Karpas-422 (cell line): ENCODE measurements around the gene TLE7. TPM values are rescaled to one million over a fixed set of nuclear protein-coding genes. Genes with fewer than 3 reads are reported as not detected.
A peak's percentile ranks its signal among the peaks of the same experiment; 100 is the strongest.

Experiments
- DNase-seq: peaks from one replicate; pipeline ENCODE4 v3.0.0-alpha.2; 2015
- H2AFZ ChIP-seq: fragments of 200-600 bp; sonication (generic); 2 replicates; pipeline ENCODE4 v1.6.1; 2014; ENCODE audit warnings: antibody characterized with exemption, low read length, mixed read lengths
- H3K27ac ChIP-seq: fragments of 200-600 bp; sonication (generic); 2 replicates; pipeline ENCODE4 v1.5.1; 2014; ENCODE audit warnings: mild to moderate bottlenecking, low read length, moderate library complexity
- H3K27me3 ChIP-seq: fragments of 200-600 bp; sonication (generic); 2 replicates; pipeline ENCODE4 v1.6.1; 2014; ENCODE audit warnings: low read length, mixed read lengths
- H3K36me3 ChIP-seq: fragments of 200-600 bp; sonication (generic); 2 replicates; pipeline ENCODE4 v1.6.1; 2014; ENCODE audit warnings: low read length, mixed read lengths; ENCODE audit not compliant: insufficient read depth
- H3K4me1 ChIP-seq: fragments of 200-600 bp; sonication (generic); 2 replicates; pipeline ENCODE4 v1.6.1; 2014; ENCODE audit warnings: mild to moderate bottlenecking, low read length, mixed read lengths
- H3K4me2 ChIP-seq: fragments of 200-600 bp; sonication (generic); 2 replicates; pipeline ENCODE4 v1.6.1; 2014; ENCODE audit warnings: low read length, low read depth, mild to moderate bottlenecking; ENCODE audit not compliant: poor library complexity, severe bottlenecking
- H3K4me3 ChIP-seq: fragments of 200-600 bp; sonication (generic); 2 replicates; pipeline ENCODE4 v1.5.1; 2014; ENCODE audit warnings: mild to moderate bottlenecking, antibody characterized with exemption, low read length, mixed read lengths
- H3K79me2 ChIP-seq: fragments of 200-600 bp; sonication (generic); 2 replicates; pipeline ENCODE4 v1.6.1; 2014; ENCODE audit warnings: mild to moderate bottlenecking, low read length, mixed read lengths
- H3K9ac ChIP-seq: fragments of 200-600 bp; sonication (generic); 2 replicates; pipeline ENCODE4 v1.6.0; 2014; ENCODE audit warnings: low read length
- H3K9me2 ChIP-seq: fragments of 200-600 bp; sonication (generic), shearing (Covaris generic); replicated peaks from 2 replicates; pipeline ENCODE4 v1.6.0; 2014; ENCODE audit warnings: mild to moderate bottlenecking, low read length, moderate library complexity; ENCODE audit not compliant: insufficient read depth
- H3K9me3 ChIP-seq: fragments of 300-700, 200-600 bp; sonication (generic); 2 replicates; pipeline ENCODE4 v1.6.1; 2014; ENCODE audit warnings: low read length, mixed read lengths
- H4K20me1 ChIP-seq: fragments of 200-600 bp; sonication (generic); 2 replicates; pipeline ENCODE4 v1.6.1; 2014; ENCODE audit warnings: mild to moderate bottlenecking, antibody characterized with exemption, low read length, low read depth; ENCODE audit not compliant: insufficient read depth
- total RNA-seq: library from RNA; depleted of rRNA; stranded (reverse); fragments of >200 nt; shearing (Covaris generic); gene quantifications from 2 replicates; pipeline ENCODE4 v1.2.3, GENCODE V29; 2014; ENCODE audit warnings: low replicate concordance

The TLE7 gene
- total RNA-seq, 1 experiment from 2014 or later = not detected

DNA sequence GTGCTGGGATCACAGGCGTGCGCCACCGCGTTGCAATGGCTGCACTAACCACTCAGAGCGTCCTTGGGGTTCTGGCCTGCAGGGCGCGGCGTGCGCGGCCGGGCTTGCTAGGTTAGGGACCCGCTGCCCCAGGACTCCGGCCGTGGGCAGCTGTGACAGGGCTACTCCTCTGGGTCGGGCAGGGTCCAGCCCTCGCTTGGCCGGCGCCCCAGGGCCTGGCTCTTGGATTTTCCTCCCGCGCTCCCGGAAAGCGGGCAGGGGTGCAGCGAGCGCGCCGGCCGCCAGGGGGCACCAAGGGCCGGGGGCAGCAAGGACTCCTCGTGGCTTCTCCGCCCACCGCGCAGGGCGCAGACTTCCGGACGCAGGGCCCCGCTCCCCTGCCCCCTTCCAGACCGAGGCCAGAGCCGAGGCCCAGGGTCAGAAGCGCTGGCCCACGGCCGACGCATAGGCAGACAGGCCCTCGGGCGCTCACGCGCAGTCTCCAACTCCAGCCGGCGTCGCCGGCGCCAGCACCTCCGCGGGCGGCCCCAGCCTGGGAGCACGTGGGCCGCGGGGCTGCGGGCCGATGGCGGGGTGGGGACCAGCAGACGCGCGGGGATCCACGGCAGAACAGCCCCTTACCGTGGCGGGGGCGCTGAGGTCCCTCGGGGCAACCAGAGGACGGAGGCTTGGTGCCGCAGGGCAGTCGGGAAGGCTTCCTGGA, 355 bp downstream of the TLE7 start:
- Histone ChIP-seq H3K4me1 (no peaks in the 10 kb centered on the region), H3K36me3 (no peaks in the 10 kb centered on the region), H3K4me2 (no peak overlapping the region), H3K9me3 (no peaks in the 10 kb centered on the region; the same call in 1 of the 2 replicates), H3K79me2 (no peaks in the 10 kb centered on the region), H2AFZ (no peak overlapping the region), H3K27me3 (no peaks in the 10 kb centered on the region), H4K20me1 (no peaks in the 10 kb centered on the region), H3K9ac (no peak overlapping the region), H3K4me3 (no peak overlapping the region), H3K27ac (no peak overlapping the region), H3K9me2 (no peaks in the 10 kb centered on the region)
- DNase-seq = no peak

DNA sequence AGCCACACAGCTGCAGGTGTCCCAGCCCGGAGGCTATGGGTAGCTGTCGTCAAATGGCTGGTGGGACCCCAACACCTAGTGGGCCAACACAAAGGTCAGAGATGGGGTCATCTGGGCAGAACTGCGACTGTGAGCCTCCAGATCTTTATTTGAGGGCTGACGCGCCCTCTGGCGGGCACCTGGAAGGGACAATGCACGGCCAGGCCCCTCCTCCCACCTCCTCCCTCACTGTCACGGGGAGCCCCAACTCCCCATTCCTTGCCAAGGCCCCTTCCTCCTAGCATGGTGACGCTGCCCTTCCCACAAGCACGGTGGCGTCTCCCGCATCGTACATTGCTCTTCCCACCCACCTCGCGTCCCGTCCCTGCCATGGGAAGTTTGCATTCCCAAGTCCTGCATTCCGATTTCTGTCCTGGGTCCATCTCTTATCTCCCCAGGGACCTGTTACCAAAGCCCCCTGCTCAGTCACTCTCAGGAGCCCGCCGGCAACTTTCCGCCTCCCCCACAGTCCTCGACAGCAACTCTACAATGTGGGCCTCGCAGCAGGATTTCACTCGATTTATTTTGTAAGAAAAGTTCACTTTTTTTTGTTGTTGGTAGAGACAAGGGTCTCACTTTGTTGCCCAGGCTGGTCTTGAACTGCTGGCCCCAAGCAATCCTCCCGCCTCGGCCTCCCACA, 1.0 kb downstream of the TLE7 start:
- no peak overlapping the region for H3K4me2 ChIP-seq
- no peak overlapping the region for H3K27ac ChIP-seq
- DNase-seq = peak; percentile 67
- no peak overlapping the region for H3K9ac ChIP-seq
- H4K20me1 ChIP-seq = no peaks in the 10 kb centered on the region
- no peak overlapping the region for H2AFZ ChIP-seq
- H3K79me2 ChIP-seq = no peaks in the 10 kb centered on the region
- H3K36me3 ChIP-seq = no peaks in the 10 kb centered on the region
- no peaks in the 10 kb centered on the region for H3K9me3 ChIP-seq
- no peak overlapping the region for H3K4me3 ChIP-seq
- no peaks in the 10 kb centered on the region for H3K4me1 ChIP-seq
- no peaks in the 10 kb centered on the region for H3K27me3 ChIP-seq
- H3K9me2 ChIP-seq = no peaks in the 10 kb centered on the region

DNA sequence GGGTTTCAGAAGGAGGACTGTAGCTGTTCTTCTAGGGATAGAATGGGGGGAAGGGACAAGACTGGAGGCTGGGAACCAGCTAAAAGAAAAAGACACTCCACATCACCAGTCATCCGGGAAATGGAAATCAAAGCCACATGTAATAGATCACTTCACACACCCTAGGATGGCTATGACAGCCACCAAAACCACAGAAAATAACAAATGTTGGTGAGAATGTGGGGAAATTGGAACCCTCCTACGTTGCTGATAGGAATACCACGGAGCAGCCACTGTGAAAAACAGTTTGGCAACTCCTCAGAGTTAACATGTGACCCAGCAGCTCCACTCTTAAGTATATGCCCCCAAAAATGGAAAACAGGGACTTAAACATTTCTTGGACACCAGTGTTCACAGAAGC, 2.3 kb downstream of the TLE7 start:
- H3K4me2 ChIP-seq = no peak overlapping the region
- DNase-seq = no peak
- H3K9ac ChIP-seq = no peak overlapping the region
- H3K9me2 ChIP-seq = no peaks in the 10 kb centered on the region
- no peaks in the 10 kb centered on the region for H3K27me3 ChIP-seq
- H2AFZ ChIP-seq = no peak overlapping the region
- H3K79me2 ChIP-seq = no peaks in the 10 kb centered on the region
- H3K27ac ChIP-seq = no peak overlapping the region
- H3K36me3 ChIP-seq = no peaks in the 10 kb centered on the region
- H3K4me1 ChIP-seq = no peaks in the 10 kb centered on the region
- no peaks in the 10 kb centered on the region for H4K20me1 ChIP-seq
- H3K9me3 ChIP-seq = no peaks in the 10 kb centered on the region
- H3K4me3 ChIP-seq = no peak overlapping the region

DNA sequence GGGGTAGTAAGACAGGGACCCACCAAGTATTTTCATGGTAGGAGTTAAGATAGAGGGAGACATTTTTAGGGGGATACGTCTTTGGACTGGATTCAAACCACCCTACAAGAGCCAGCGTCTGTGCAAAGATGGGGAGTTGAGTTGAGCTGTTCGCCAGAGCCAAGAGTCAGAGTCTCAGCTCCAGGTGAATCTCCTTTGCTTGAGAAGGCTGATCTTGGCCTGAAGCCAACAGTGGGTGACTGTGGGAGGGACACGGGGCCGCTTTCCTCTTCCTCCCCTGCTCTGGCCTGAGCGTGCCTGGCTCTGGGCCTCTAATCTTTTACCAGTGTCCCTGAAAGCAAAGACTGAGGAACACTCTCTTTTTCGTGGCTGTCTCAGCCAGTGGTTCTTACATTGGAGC, 5.4 kb downstream of the TLE7 start:
- no peaks in the 10 kb centered on the region for H3K36me3 ChIP-seq
- no peaks in the 10 kb centered on the region for H4K20me1 ChIP-seq
- H3K9me2 ChIP-seq = no peaks in the 10 kb centered on the region
- no peak overlapping the region for H3K4me3 ChIP-seq
- no peak overlapping the region for H3K4me2 ChIP-seq
- H3K4me1 ChIP-seq = no peaks in the 10 kb centered on the region
- no peaks in the 10 kb centered on the region for H3K9me3 ChIP-seq
- no peaks in the 10 kb centered on the region for H3K27me3 ChIP-seq
- DNase-seq = no peak
- H3K79me2 ChIP-seq = no peaks in the 10 kb centered on the region
- H3K27ac ChIP-seq = no peak overlapping the region
- no peak overlapping the region for H3K9ac ChIP-seq
- H2AFZ ChIP-seq = no peak overlapping the region

DNA sequence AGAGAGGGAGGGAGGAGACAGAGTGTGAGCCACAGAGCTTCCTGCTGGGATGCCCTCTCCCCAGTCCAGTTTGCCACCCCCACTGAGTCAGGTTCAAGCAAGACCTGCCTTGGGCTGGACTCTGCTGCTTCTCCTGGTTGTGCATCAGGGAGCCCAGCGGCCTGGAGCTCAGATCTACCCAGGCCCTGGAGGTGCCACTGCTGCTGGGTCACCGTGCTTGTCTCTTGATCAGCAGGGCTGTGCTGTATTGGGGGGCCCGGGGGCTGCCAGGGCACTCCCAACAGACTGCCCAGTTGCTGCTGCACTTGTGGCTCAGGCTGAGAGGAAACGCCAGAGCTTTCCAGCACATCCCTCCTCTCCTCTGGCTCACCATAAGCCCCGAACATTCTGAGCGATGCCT, 8.9 kb downstream of the TLE7 start:
- H3K9ac ChIP-seq = no peak overlapping the region
- H2AFZ ChIP-seq = no peak overlapping the region
- no peaks in the 10 kb centered on the region; the same call in 1 of the 2 replicates for H3K27me3 ChIP-seq
- no peak overlapping the region for H3K27ac ChIP-seq
- H3K4me1 ChIP-seq = no peaks in the 10 kb centered on the region
- no peaks in the 10 kb centered on the region for H4K20me1 ChIP-seq
- H3K79me2 ChIP-seq = no peaks in the 10 kb centered on the region
- no peak for DNase-seq
- no peaks in the 10 kb centered on the region for H3K9me2 ChIP-seq
- no peaks in the 10 kb centered on the region for H3K36me3 ChIP-seq
- no peak overlapping the region for H3K4me3 ChIP-seq
- H3K4me2 ChIP-seq = no peak overlapping the region
- H3K9me3 ChIP-seq = no peaks in the 10 kb centered on the region

DNA sequence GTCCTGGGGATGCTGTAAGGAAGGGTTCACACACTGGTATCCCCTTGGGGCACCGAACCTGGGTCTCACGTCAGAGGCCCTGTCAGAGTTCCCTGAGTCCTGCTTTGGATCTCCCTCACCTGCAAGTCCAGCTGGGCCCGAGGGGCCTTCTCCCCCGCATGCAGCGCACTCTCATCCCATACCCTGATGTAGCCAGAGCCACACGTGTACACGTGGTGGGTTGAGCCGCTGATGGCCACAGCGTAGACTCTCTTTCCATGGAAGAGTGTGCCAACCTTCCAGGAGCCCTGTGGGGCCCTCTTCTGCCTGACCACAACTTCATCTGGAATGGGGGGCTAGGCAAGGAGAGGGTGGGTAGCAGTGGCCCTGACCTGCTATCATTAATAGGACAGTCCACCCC, 9.9 kb downstream of the TLE7 start:
- no peak overlapping the region for H3K4me2 ChIP-seq
- no peak overlapping the region for H3K9ac ChIP-seq
- no peaks in the 10 kb centered on the region for H3K9me2 ChIP-seq
- no peak overlapping the region for H3K4me3 ChIP-seq
- no peak overlapping the region for H2AFZ ChIP-seq
- no peaks in the 10 kb centered on the region for H3K36me3 ChIP-seq
- H3K27me3 ChIP-seq = no peaks in the 10 kb centered on the region; the same call in 1 of the 2 replicates
- H3K79me2 ChIP-seq = no peaks in the 10 kb centered on the region
- no peak overlapping the region for H3K27ac ChIP-seq
- no peaks in the 10 kb centered on the region for H4K20me1 ChIP-seq
- H3K9me3 ChIP-seq = no peaks in the 10 kb centered on the region
- H3K4me1 ChIP-seq = no peaks in the 10 kb centered on the region
- no peak for DNase-seq

DNA sequence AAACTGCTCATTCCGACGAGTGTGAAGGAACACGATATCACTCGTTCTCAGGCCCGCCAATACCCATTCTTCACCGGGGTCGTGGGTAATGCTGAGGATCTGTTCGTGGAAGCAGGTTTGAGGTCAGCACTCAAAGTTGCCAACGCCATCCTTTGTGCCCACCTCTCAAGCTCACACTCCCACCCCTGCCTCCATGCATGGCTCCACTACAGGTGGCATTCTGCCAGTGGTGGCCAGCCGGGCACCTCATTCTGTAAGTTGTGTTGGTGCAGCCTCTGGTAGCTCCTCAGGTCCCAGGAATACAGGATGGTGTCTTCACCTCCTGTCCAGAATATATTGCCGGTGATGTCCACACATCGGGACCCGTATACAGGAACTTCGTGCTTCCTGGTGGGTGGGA, 10.7 kb downstream of the TLE7 start:
- no peak overlapping the region for H3K9ac ChIP-seq
- no peaks in the 10 kb centered on the region for H4K20me1 ChIP-seq
- no peaks in the 10 kb centered on the region for H3K79me2 ChIP-seq
- H3K4me2 ChIP-seq = no peak overlapping the region
- H3K27me3 ChIP-seq = no peaks in the 10 kb centered on the region; the same call in 1 of the 2 replicates
- H3K36me3 ChIP-seq = no peaks in the 10 kb centered on the region
- H3K9me3 ChIP-seq = no peaks in the 10 kb centered on the region
- no peak overlapping the region for H3K27ac ChIP-seq
- no peaks in the 10 kb centered on the region for H3K4me1 ChIP-seq
- H2AFZ ChIP-seq = no peak overlapping the region
- H3K9me2 ChIP-seq = no peaks in the 10 kb centered on the region
- H3K4me3 ChIP-seq = no peak overlapping the region
- DNase-seq = no peak

DNA sequence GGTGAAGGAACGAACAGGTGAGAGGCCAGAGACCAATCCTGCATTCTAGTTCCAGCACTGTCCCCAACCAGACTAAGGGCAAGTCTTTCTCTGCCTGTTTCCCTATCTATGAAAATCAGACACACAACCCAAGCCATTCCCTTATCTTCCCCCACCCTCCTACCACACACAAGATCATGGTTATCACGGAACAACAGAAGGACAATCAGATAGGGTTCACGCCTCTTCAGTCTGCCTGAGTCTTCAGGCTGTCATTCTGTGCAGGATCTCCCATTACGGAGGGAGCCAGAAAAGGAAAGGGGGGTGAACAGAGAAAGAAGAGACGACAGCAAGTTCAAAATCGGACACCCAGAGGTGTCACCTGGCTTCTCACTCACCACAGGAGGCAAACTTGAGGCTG, 11.1 kb downstream of the TLE7 start:
- Histone ChIP-seq H3K9ac (no peak overlapping the region), H3K4me3 (no peak overlapping the region), H2AFZ (no peak overlapping the region), H4K20me1 (no peaks in the 10 kb centered on the region), H3K27ac (no peak overlapping the region), H3K9me3 (no peaks in the 10 kb centered on the region), H3K36me3 (no peaks in the 10 kb centered on the region), H3K4me2 (no peak overlapping the region), H3K79me2 (no peaks in the 10 kb centered on the region), H3K27me3 (no peaks in the 10 kb centered on the region; the same call in 1 of the 2 replicates), H3K9me2 (no peaks in the 10 kb centered on the region), H3K4me1 (no peaks in the 10 kb centered on the region)
- no peak for DNase-seq
